Stromal cell of bone marrow (primary cell): ENCODE data around the gene CD48.

ENCODE experiments used
- DNase-seq: peaks from one replicate; pipeline ENCODE4 v3.0.0-alpha.2; 2012; ENCODE audit warnings: low read depth

Gene CD48

GRCh38 chr1:160676869-160677597 is 34.6 kb downstream of the CD48 start:
- no peak for DNase-seq

- peak; percentile 16 for DNase-seq
Measured at GRCh38 chr1:160675641-160676410, 35.8 kb downstream of the CD48 start.

DNA sequence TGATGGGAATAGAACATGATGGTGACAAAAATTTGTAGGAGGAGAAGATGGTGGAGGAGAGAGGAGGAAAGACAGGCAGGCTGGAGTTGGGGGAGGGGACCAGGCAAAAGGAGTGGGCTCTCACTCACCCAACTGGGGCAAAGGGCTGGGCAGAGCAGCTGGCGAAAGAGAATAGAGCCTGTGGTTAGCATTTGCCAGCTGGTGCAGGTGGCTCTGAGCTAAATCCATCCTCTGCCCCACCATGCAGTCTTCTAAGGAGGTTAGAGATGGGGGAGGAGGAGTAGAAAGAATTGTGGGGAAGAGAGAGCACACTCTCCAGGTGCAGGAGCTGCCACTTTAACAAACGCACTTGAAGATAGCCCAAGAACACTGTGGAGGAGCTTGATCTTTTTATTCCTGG is 37.2 kb downstream of the CD48 start:
- DNase-seq = no peak

- DNase-seq = no peak
Measured at GRCh38 chr1:160672789-160673695, 38.6 kb downstream of the CD48 start.

DNA sequence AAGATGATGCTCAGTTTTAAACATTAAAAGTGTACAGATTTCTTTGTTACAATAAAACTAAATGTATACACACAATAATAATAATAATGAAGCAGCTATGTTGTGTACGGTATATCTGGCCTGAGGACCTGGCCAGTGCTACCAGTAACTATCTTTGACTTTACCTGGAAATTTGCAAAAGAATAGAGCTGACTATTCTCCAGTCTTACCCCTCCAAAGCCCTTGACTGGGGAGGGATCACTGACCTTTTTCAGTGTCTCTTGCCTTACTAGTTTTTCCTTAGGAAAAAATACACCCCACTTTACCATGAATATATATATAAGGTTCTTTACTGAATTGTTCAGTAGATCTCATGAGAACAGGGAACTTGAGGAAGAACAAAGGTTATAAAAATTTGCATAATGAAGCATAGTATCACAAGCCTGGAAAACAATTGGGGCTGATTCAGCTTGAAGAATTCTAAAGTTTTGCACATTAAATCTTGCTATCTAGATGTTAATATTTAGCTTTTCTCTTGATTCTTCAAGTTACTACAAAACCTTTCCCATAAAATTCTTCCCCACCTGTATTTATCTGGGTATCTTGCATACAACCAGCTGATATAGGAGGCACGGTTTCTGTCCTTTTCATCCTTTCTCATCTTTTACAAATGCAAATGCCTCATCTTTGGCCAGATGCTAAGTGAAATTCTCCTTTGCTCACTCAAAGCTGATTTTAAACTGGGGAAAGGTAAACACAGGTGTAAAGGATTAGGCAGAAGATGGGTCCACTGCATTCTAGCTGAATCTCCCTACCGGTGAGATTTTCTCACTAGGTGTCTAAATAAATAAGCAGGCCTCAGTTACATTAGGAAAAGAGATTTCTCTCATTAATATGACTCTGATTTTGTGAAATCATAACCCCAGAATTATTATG is 39.8 kb downstream of the CD48 start:
- DNase-seq = no peak

DNA sequence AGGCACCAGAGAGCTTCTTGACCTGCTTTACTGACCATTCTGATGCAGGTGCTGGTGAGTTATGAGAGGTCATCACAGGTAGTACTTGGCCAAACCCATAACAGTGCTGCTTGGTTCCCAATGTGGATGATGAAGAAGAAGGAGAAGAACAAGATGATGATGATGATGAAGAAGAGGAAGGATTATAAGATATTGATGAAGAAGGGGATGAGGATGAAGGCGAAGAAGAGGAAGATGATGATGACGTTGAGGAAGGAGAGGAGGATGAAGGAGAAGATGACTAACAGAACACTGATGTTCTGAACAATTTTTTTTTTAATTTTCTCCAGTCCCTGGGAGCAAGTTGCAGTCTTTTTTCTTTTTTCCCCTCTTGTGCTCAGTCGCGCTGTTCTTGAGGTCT is 40.9 kb downstream of the CD48 start:
- DNase-seq = no peak

DNA sequence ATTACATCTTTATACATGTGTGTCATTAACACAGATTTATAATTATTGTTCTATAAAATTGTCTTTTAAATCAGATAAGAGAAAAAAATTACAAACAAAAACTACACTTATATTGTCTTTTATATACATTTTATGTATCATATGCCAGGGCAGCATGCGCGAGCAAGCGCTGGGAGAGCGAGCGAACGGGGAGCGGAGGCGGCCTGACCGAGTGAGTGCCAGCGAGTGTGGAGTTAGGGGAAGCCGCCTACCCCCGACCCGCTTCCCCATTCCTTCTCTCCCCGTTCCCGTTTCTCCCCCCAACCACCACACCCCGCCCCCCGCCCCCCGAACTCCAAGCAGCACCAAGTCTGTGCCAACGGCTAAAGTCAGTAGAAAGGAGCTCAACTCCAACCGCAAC is 41.8 kb downstream of the CD48 start:
- DNase-seq = no peak

DNA sequence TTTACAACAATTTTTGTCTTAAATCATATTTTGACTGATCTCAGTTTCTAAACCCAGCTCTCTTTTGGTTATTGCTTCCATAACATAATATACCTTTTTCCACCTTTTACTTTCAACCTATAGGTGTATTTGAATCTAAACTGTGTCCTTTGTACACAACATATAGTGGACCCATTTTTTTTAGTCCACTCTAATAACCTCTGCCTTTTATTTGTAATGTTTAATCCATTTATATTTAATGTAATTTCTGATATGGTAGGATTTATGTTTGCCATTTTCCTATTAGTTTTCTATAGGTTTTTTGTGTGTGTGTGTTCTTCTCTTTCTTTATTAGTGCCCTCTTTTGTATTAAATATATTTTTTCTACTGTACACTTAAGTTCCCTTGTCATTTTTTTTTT is 42.3 kb downstream of the CD48 start:
- DNase-seq = no peak

DNA sequence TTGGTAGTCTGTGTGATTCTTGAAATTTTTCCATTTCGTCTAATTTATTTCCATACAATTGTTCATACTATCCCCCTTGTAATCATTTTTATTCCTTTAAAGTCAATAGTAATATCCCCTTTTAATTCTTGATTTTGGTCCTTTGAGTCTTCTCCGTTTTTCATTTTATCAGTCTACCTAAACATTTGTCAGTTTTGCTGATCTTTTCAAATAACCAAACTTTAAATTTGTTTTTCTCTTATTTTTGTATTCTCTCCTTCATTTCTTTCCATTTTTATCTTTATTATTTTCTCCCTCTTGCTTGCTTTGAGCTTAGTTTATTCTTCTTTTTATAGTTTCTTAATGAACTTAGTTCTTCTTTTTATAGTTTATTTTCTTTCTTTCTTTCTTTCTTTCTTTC is 43.7 kb downstream of the CD48 start:
- no peak for DNase-seq

- DNase-seq = no peak
Measured at GRCh38 chr1:160666079-160666442, 45.6 kb downstream of the CD48 start.

DNA sequence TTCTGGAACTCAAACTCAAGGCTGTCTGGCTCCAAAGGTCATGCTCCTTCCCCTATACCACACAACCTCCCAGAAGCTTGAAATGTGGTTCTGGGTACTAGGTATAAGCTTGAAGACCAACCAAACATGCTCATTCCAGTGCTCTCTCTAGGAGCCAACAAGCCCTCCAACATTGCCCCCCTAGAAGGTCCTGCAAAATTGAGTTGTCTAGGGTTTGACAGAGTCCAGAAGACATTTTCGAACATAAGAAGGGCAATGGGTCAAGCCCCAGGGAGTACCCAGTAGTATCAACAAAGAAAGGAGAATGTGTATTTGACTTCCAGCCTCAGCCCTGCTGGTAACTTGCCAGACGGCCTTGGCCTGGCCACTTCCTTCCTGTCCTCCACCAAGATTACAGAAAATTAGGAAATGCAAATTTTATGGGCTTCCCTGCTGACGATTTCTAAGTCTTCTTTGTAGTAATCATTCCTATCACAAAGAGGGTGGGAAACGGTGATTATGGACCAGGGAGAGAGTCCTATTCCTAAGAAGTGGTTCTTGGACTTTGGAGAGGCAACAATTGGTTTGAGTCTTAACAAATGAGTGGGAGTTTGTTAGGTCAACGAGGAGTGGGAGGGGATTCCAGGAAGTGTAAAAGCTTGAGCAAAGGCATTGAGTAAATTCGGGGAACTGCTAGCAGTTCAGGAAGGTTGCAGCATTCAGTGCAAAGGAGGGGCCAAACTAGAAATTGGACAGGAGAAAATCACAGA is 46.1 kb downstream of the CD48 start:
- DNase-seq = no peak

DNA sequence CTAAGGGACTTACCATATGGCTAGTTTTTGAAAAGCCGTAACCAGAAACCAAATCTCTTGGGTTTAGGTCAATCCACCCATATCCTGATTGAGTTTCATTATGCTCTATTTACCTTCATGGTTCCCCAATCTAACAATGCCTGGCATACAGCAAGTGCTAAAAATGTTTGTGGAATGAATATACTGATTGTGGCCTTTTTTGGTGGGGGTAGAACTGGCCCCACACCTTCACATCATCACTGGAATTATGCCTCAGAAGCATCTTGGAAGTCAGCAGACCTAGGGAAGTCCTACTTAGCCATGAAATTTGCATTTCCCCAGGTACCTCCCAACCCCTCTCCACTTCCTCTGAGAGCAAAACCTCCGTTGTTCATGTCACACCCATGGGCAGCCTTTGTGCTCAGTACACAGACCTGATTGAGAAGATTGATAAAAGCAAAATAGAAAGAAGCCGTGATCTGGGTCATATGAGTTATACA is 47.0 kb downstream of the CD48 start:
- DNase-seq = no peak

GRCh38 chr1:160662910-160663309 is 48.7 kb downstream of the CD48 start:
- no peak for DNase-seq

DNA sequence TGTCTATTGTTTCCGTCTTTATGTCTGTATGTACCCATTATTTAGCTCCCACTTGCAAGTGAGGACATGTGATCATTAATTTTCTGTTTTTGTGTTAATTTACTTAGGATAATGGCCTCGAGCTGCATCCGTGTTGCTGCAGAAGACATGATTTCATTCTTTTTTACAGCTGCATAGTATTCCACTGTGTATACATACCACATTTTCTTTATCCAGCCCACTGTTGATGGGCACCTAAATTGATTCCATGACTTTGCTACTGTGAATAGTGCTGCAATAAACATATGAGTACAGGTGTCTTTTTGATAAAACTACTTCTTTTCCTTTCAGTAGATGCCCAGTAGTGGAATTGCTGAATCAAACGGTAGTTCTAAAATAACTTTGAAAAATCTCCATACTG is 52.1 kb downstream of the CD48 start:
- DNase-seq = no peak

GRCh38 chr1:160658814-160659193 is 52.8 kb downstream of the CD48 start:
- DNase-seq = no peak

GRCh38 chr1:160658162-160658813 is 53.3 kb downstream of the CD48 start:
- no peak for DNase-seq

DNA sequence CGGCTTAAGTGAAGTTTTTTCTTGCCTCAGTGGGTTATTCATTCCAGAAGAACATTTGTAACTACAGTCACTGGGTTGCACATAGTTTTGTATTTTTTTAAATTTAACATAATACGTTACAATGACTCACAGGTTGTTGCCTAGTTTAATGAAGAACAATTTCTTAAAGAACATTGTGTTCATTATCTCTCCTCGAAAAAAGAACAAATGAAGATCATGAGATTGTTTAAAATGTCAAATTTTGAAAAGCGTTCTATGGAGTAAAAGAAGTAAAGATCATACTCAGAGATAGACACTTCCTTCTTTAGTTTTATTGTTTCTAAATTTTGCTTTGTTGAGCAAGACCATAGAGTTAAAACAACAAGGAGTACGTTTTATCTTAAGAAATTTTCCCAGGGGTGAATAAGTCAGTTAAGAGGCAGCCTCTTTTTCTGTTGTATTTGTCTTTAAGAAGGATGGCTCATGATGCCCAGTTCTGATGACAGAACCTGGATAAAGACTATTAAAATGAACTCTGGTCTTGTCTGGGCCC is 54.3 kb downstream of the CD48 start:
- no peak for DNase-seq

DNA sequence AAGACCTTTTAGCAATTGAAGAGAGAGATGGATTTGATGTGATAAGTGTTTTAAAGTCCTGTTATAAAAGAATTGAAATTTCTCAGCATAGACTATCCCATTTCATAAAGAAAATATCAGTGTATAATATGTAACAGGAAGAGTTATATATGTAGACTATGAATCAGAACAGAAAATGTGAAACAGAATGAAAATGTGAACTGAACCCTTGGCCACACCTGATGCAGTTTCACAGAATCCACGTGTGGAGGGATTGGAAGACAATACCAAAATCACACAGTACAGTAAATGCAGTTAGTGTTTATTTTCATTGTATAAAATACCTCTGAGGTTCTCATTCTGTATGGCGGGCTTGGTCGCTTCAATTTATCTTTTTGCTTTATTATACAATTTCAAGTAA is 54.9 kb downstream of the CD48 start:
- no peak for DNase-seq

DNA sequence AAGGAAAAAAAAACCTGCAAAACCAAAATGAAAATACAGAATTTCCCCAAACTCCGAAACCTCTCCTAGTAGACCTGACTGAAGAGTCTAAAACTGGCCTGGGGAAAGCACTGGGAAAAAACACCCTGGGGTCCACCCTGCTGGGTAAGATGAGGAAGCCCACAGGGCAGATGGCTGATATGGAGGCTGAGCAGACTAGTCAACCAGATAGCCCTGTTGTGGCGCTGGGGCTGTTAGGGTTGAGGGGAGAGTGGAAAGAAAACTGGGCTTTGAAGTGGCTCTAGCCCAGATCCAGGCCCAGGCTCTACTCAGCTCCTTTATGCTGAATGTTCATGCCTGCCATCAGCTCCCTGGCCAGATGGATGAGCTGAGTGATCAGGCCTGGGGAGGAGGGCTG is 58.0 kb downstream of the CD48 start:
- DNase-seq = no peak
